ENCODE results near the gene SNPH. TPM values are rescaled to one million over a fixed set of nuclear protein-coding genes. Genes with fewer than 3 reads are reported as not detected.

The SNPH gene
- total and polyA plus RNA-seq, 2 experiments from 2014 or later = 5.7 to 11.2 TPM

- Histone ChIP-seq H3K9me2 (ENCODE audit: insufficient read depth) (no peaks in the 10 kb centered on the region), H2AFZ (no peak overlapping the region), H4K20me1 (ENCODE audit: insufficient read depth) (no peaks in the 10 kb centered on the region), H3K4me1 (ENCODE audit: insufficient read depth) (0 out of 2 replicates have a peak, but pooled peaks cover 6% of the 10 kb centered on the region), H3K36me3 (ENCODE audit: low read depth) (no peaks in the 10 kb centered on the region), H3K27me3 (replicated peaks; ENCODE audit: insufficient read depth) (no peaks in the 10 kb centered on the region), H3K9me3 (ENCODE audit: low read depth) (no peaks in the 10 kb centered on the region), H3F3A (ENCODE audit: insufficient read depth) (no peaks in the 10 kb centered on the region), H3K79me2 (ENCODE audit: insufficient read depth) (no peaks in the 10 kb centered on the region), H3K4me2 (ENCODE audit: unreplicated experiment) (no peak overlapping the region), H3K9ac (no peak overlapping the region), H3K4me3 (no peak overlapping the region), H3K27ac (no peak overlapping the region)
- in situ Hi-C loops (cut with MboI) = no loop called here
- DNase-seq = no peak
- TF ChIP-seq EZH2 (IDR thresholded peaks at IDR 0.05; ENCODE audit: insufficient read depth, poor library complexity, severe bottlenecking) (no peak), EZH2phosphoT487 (IDR thresholded peaks at IDR 0.05; ENCODE audit: insufficient read depth, low read depth) (no peak)
- 58 to 67% methylated on average over 9 of the region's 9 CpGs for WGBS, 2 experiments (ENCODE audit: low coverage in 1 of 2, low lambda C conversion rate in 2 of 2, missing lambda C conversion rate in 2 of 2)
These were observed 44.0 kb downstream of the SNPH start for GRCh38 chr20:1310071-1310470.

GRCh38 chr20:1310506-1311190 is 44.6 kb downstream of the SNPH start:
- Histone ChIP-seq H3K4me3 (no peak overlapping the region), H3K9ac (no peak overlapping the region), H3F3A (ENCODE audit: insufficient read depth) (no peaks in the 10 kb centered on the region), H3K9me2 (ENCODE audit: insufficient read depth) (no peaks in the 10 kb centered on the region), H3K4me1 (ENCODE audit: insufficient read depth) (0 out of 2 replicates have a peak, but pooled peaks cover 6% of the 10 kb centered on the region), H3K27me3 (replicated peaks; ENCODE audit: insufficient read depth) (no peaks in the 10 kb centered on the region), H2AFZ (no peak overlapping the region), H3K9me3 (ENCODE audit: low read depth) (no peaks in the 10 kb centered on the region), H3K36me3 (ENCODE audit: low read depth) (no peaks in the 10 kb centered on the region), H4K20me1 (ENCODE audit: insufficient read depth) (no peaks in the 10 kb centered on the region), H3K4me2 (ENCODE audit: unreplicated experiment) (no peak overlapping the region), H3K27ac (no peak overlapping the region), H3K79me2 (ENCODE audit: insufficient read depth) (no peaks in the 10 kb centered on the region)
- TF ChIP-seq EZH2 (IDR thresholded peaks at IDR 0.05; ENCODE audit: insufficient read depth, poor library complexity, severe bottlenecking) (no peak), EZH2phosphoT487 (IDR thresholded peaks at IDR 0.05; ENCODE audit: insufficient read depth, low read depth) (no peak)
- WGBS, 2 experiments (ENCODE audit: low coverage in 1 of 2, low lambda C conversion rate in 2 of 2, missing lambda C conversion rate in 2 of 2) = 80 to 84% methylated on average over 9 to 12 of the region's 12 CpGs
- in situ Hi-C loops (cut with MboI) = no loop called here
- no peak for DNase-seq

- WGBS, 2 experiments (ENCODE audit: low coverage in 1 of 2, low lambda C conversion rate in 2 of 2, missing lambda C conversion rate in 2 of 2) = 76 to 84% methylated on average over 20 of the region's 20 CpGs
- no peak overlapping the region for H3K27ac ChIP-seq
- TF ChIP-seq EZH2phosphoT487 (IDR thresholded peaks at IDR 0.05; ENCODE audit: insufficient read depth, low read depth) = no peak
- TF ChIP-seq EZH2 (IDR thresholded peaks at IDR 0.05; ENCODE audit: insufficient read depth, poor library complexity, severe bottlenecking) = no peak
- in situ Hi-C loops (cut with MboI) = no loop called here
- no peaks in the 10 kb centered on the region for H3K27me3 ChIP-seq (replicated peaks; ENCODE audit: insufficient read depth)
- no peak overlapping the region for H2AFZ ChIP-seq
- H3K79me2 ChIP-seq (ENCODE audit: insufficient read depth) = no peaks in the 10 kb centered on the region
- H3K9me3 ChIP-seq (ENCODE audit: low read depth) = no peaks in the 10 kb centered on the region
- 0 out of 2 replicates have a peak, but pooled peaks cover 6% of the 10 kb centered on the region for H3K4me1 ChIP-seq (ENCODE audit: insufficient read depth)
- no peaks in the 10 kb centered on the region for H4K20me1 ChIP-seq (ENCODE audit: insufficient read depth)
- no peak for DNase-seq
- H3F3A ChIP-seq (ENCODE audit: insufficient read depth) = no peaks in the 10 kb centered on the region
- no peak overlapping the region for H3K4me2 ChIP-seq (ENCODE audit: unreplicated experiment)
- H3K9me2 ChIP-seq (ENCODE audit: insufficient read depth) = no peaks in the 10 kb centered on the region
- H3K4me3 ChIP-seq = no peak overlapping the region
- no peak overlapping the region for H3K9ac ChIP-seq
- no peaks in the 10 kb centered on the region for H3K36me3 ChIP-seq (ENCODE audit: low read depth)
These were observed 46.2 kb downstream of the SNPH start for GRCh38 chr20:1312308-1312707.

DNA sequence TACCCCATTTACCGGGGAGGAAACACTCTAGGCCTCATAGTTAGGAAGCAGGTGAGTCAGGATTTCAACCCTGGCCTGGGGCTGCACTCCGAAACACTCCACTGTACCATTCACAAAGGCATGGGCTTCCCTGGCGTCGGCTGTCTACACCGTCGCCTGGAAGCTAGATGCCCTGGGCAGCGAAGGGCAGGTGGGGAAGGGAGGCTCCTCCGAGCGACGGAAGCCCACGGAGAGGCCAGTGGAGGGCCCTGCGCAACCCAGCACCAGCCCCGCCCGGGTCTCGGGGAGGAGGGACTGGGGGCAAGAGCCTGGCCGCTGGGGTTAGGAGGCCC is 46.8 kb downstream of the SNPH start:
- no peaks in the 10 kb centered on the region for H4K20me1 ChIP-seq (ENCODE audit: insufficient read depth)
- 86 to 89% methylated on average over 13 to 14 of the region's 16 CpGs for WGBS, 2 experiments (ENCODE audit: low coverage in 1 of 2, low lambda C conversion rate in 2 of 2, missing lambda C conversion rate in 2 of 2)
- H3F3A ChIP-seq (ENCODE audit: insufficient read depth) = no peaks in the 10 kb centered on the region
- no peak overlapping the region for H3K4me2 ChIP-seq (ENCODE audit: unreplicated experiment)
- H3K27me3 ChIP-seq (replicated peaks; ENCODE audit: insufficient read depth) = no peaks in the 10 kb centered on the region
- H3K9me2 ChIP-seq (ENCODE audit: insufficient read depth) = no peaks in the 10 kb centered on the region
- H3K4me3 ChIP-seq = no peak overlapping the region
- TF ChIP-seq EZH2phosphoT487 (IDR thresholded peaks at IDR 0.05; ENCODE audit: insufficient read depth, low read depth) (no peak), EZH2 (IDR thresholded peaks at IDR 0.05; ENCODE audit: insufficient read depth, poor library complexity, severe bottlenecking) (no peak)
- in situ Hi-C loops (cut with MboI) = no loop called here
- no peaks in the 10 kb centered on the region for H3K79me2 ChIP-seq (ENCODE audit: insufficient read depth)
- no peak overlapping the region for H3K27ac ChIP-seq
- no peak for DNase-seq
- H3K4me1 ChIP-seq (ENCODE audit: insufficient read depth) = 0 out of 2 replicates have a peak, but pooled peaks cover 6% of the 10 kb centered on the region
- no peaks in the 10 kb centered on the region for H3K9me3 ChIP-seq (ENCODE audit: low read depth)
- H3K36me3 ChIP-seq (ENCODE audit: low read depth) = no peaks in the 10 kb centered on the region
- H2AFZ ChIP-seq = no peak overlapping the region
- H3K9ac ChIP-seq = no peak overlapping the region

All from GM23248 (cell line).